ENCODE data around the gene ACE. TPM values are rescaled to one million over a fixed set of nuclear protein-coding genes. Genes with fewer than 3 reads are reported as not detected.

ACE gene
- total RNA-seq, 1 experiment from 2014 or later, result 9.1 TPM

DNA sequence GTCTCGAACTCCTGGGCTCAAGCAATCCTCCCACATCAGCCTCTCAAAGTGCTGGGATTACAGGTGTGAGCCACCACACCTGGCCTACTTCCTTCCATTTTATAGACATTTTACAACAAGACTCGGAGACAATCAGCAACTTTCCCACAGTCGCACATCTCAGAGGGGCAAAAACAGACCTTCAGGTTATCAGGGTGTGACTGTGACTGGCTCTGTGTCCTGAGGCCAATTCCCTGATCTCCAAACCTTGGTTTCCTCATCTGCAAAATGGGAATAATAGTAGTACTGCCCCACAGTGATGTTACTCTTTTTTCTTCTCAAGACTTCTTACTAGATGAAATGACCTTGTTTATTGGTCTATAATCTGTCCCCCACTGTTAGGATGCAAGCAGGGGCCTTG, 35.5 kb downstream of the ACE start:
- Histone ChIP-seq H3K9me2 (replicated peaks; ENCODE audit: low read length) (no peaks in the 10 kb centered on the region), H3K79me2 (ENCODE audit: low read length) (no peaks in the 10 kb centered on the region), H3K9me3 (ENCODE audit: low read length) (no peaks in the 10 kb centered on the region), H3K9ac (ENCODE audit: low read length) (no peak overlapping the region), H3K4me3 (ENCODE audit: low read length) (no peak overlapping the region), H3K4me1 (ENCODE audit: insufficient read depth, low read length) (peaks cover 9% of the 10 kb centered on the region), H2AFZ (ENCODE audit: low read length) (no peak overlapping the region), H3K27ac (ENCODE audit: low read length) (no peak overlapping the region), H4K20me1 (ENCODE audit: low read length) (no peaks in the 10 kb centered on the region), H3K4me2 (ENCODE audit: low read length) (no peak overlapping the region), H3K27me3 (ENCODE audit: low read length) (no peaks in the 10 kb centered on the region), H3F3A (ENCODE audit: low read length, unreplicated experiment) (no peaks in the 10 kb centered on the region), H3K36me3 (ENCODE audit: low read depth, low read length) (no peaks in the 10 kb centered on the region)
- no peak for ATAC-seq
- ChIA-PET CTCF (no interaction called here), POLR2A (ENCODE audit: unreplicated experiment) (no interaction called here)
- DNase-seq, result no peak
- TF ChIP-seq, protein P1, sequence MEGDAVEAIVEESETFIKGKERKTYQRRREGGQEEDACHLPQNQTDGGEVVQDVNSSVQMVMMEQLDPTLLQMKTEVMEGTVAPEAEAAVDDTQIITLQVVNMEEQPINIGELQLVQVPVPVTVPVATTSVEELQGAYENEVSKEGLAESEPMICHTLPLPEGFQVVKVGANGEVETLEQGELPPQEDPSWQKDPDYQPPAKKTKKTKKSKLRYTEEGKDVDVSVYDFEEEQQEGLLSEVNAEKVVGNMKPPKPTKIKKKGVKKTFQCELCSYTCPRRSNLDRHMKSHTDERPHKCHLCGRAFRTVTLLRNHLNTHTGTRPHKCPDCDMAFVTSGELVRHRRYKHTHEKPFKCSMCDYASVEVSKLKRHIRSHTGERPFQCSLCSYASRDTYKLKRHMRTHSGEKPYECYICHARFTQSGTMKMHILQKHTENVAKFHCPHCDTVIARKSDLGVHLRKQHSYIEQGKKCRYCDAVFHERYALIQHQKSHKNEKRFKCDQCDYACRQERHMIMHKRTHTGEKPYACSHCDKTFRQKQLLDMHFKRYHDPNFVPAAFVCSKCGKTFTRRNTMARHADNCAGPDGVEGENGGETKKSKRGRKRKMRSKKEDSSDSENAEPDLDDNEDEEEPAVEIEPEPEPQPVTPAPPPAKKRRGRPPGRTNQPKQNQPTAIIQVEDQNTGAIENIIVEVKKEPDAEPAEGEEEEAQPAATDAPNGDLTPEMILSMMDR (conservative IDR thresholded peaks at IDR 0.05; ENCODE audit: low read depth, low read length), result no peak
- TF ChIP-seq EZH2phosphoT487 (IDR thresholded peaks at IDR 0.05; ENCODE audit: borderline replicate concordance, low read length) (no peak), EZH2 (IDR thresholded peaks at IDR 0.05; ENCODE audit: low read length, unreplicated experiment) (no peak)
- intact Hi-C loops (cut with micrococcal nuclease), result no loop called here
- BruUV-seq (replicated peaks), result no TSS peak

DNA sequence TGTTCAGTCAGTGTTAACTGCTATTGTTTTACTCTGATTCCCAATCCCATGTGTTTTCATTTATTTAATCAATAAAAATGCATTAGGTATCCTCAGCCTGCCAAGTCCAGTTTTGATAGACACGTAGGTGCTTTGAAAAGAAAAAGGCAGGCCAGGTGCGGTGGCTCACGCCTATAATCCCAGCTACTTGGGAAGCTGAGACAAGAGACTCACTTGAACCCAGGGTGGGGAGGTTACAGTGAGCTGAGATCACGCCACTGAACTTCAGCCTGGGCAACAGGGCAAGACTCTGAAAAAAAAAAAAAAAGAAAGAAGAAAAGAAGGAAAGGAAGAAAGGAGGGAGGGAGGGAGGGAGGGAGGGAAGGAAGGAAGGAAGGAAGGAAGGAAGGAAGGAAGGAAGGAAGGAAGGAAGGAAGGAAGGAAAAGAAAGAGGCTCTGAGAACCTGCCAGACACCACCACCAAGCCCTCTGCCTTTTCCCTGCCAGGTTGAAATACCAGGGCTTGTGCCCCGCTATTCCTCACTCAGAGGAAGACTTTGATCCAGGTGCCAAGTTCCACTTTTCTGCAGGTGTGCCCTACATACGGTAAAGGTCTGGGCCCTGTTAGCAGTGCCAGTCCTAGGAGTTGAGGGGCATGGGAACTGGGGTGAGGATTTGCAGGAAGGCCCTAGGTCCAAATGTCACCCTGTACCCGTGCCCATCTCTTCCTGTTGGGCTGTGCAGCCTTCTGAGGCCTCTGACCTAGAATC, 36.2 kb downstream of the ACE start:
- Histone ChIP-seq H3K27me3 (ENCODE audit: low read length) (no peaks in the 10 kb centered on the region), H3K4me1 (ENCODE audit: insufficient read depth, low read length) (peaks cover 14% of the 10 kb centered on the region), H3K79me2 (ENCODE audit: low read length) (no peaks in the 10 kb centered on the region), H2AFZ (ENCODE audit: low read length) (no peak overlapping the region), H3K36me3 (ENCODE audit: low read depth, low read length) (no peaks in the 10 kb centered on the region), H3K9ac (ENCODE audit: low read length) (no peak overlapping the region), H3K27ac (ENCODE audit: low read length) (no peak overlapping the region), H3K9me3 (ENCODE audit: low read length) (no peaks in the 10 kb centered on the region), H3K9me2 (replicated peaks; ENCODE audit: low read length) (no peaks in the 10 kb centered on the region), H3K4me2 (ENCODE audit: low read length) (no peak overlapping the region), H4K20me1 (ENCODE audit: low read length) (no peaks in the 10 kb centered on the region), H3F3A (ENCODE audit: low read length, unreplicated experiment) (no peaks in the 10 kb centered on the region), H3K4me3 (ENCODE audit: low read length) (no peak overlapping the region)
- no TSS peak for BruUV-seq (replicated peaks)
- TF ChIP-seq, protein P1 (conservative IDR thresholded peaks at IDR 0.05; ENCODE audit: low read depth, low read length), result no peak
- TF ChIP-seq EZH2 (IDR thresholded peaks at IDR 0.05; ENCODE audit: low read length, unreplicated experiment) (no peak), EZH2phosphoT487 (IDR thresholded peaks at IDR 0.05; ENCODE audit: borderline replicate concordance, low read length) (no peak)
- no peak for ATAC-seq
- DNase-seq, result no peak
- intact Hi-C loops (cut with micrococcal nuclease), result no loop called here
- POLR2A ChIA-PET (ENCODE audit: unreplicated experiment), result no interaction called here
- CTCF ChIA-PET, result no interaction called here

DNA sequence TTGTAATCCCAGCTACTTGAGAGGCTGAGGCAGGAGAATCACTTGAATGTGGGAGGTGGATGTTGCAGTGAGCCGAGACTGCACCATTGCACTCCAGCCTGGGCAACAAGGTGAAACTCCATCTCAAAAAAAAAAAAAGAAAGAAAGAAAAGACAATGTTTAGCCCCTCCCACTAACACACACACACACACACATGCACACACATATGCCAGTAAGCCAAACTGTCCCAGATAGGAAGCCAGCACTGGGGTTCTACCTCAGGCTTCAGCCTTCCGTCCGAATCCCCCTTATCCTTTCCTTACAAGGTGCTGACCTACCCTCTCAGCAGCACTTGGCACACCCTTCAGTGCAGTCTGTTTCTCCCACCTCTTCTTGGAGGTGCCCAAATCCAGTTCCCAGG, 37.6 kb downstream of the ACE start:
- no peaks in the 10 kb centered on the region for H3F3A ChIP-seq (ENCODE audit: low read length, unreplicated experiment)
- ATAC-seq (no peak), DNase-seq (no peak)
- intact Hi-C loops (cut with micrococcal nuclease), result no loop called here
- ChIA-PET CTCF (no interaction called here), POLR2A (ENCODE audit: unreplicated experiment) (no interaction called here)
- no peak overlapping the region for H3K27ac ChIP-seq (ENCODE audit: low read length)
- H4K20me1 ChIP-seq (ENCODE audit: low read length), result no peaks in the 10 kb centered on the region
- no peak overlapping the region for H3K4me3 ChIP-seq (ENCODE audit: low read length)
- no peaks in the 10 kb centered on the region for H3K9me2 ChIP-seq (replicated peaks; ENCODE audit: low read length)
- H3K4me2 ChIP-seq (ENCODE audit: low read length), result no peak overlapping the region
- H2AFZ ChIP-seq (ENCODE audit: low read length), result no peak overlapping the region
- H3K79me2 ChIP-seq (ENCODE audit: low read length), result no peaks in the 10 kb centered on the region
- H3K36me3 ChIP-seq (ENCODE audit: low read depth, low read length), result no peaks in the 10 kb centered on the region
- BruUV-seq (replicated peaks), result no TSS peak
- H3K9ac ChIP-seq (ENCODE audit: low read length), result no peak overlapping the region
- peaks cover 14% of the 10 kb centered on the region for H3K4me1 ChIP-seq (ENCODE audit: insufficient read depth, low read length)
- H3K27me3 ChIP-seq (ENCODE audit: low read length), result no peaks in the 10 kb centered on the region
- TF ChIP-seq, protein P1 (conservative IDR thresholded peaks at IDR 0.05; ENCODE audit: low read depth, low read length), result no peak
- no peak for TF ChIP-seq EZH2phosphoT487 (IDR thresholded peaks at IDR 0.05; ENCODE audit: borderline replicate concordance, low read length)
- H3K9me3 ChIP-seq (ENCODE audit: low read length), result no peaks in the 10 kb centered on the region

Measured in PC-3 (cell line).